HEK293 (cell line): Measurements from ENCODE around the gene C1orf216.

Experiments used
- CTCF ChIA-PET: fragments of 350-600 bp; formaldehyde crosslinking; extraction: SDS; loops from one replicate; lab custom pipeline; 2021; ENCODE audit warnings: antibody characterized with exemption; lab: Yijun Ruan, JAX
- POLR2A ChIA-PET: fragments of 300-600 bp; formaldehyde crosslinking; extraction: SDS; loops from one replicate; lab custom pipeline; 2020; ENCODE audit warnings: antibody characterized with exemption, inconsistent platforms; lab: Yijun Ruan, JAX
- H3K27ac ChIP-seq: fragments of 200-500 bp; sonication (Bioruptor generic); 2 replicates; pipeline ENCODE4 v1.5.1; 2014; ENCODE audit warnings: low read depth, low read length, control low read depth, inconsistent platforms; ENCODE audit errors: extremely low read depth
- H3K36me3 ChIP-seq, 2 experiments: fragments of 200-500 bp in 1 of 2; sonication (Bioruptor generic) in 1 of 2; 1 replicate in 1 of 2; 2 replicates in 1 of 2; pipeline ENCODE4 v1.5.1; 2014 to 2017; ENCODE audit warnings: inconsistent platforms in 2 of 2, low read length in 2 of 2; ENCODE audit not compliant: control insufficient read depth in 2 of 2, insufficient read depth in 1 of 2
- H3K4me1 ChIP-seq: fragments of 200-500 bp; sonication (Bioruptor generic); 2 replicates; pipeline ENCODE4 v1.5.1; 2014; ENCODE audit warnings: mild to moderate bottlenecking, low read length, inconsistent platforms; ENCODE audit not compliant: control insufficient read depth, insufficient read depth
- H3K4me3 ChIP-seq: 2 replicates; pipeline ENCODE4 v1.5.1; 2011; ENCODE audit warnings: low read depth, mild to moderate bottlenecking, control low read depth, low read length, moderate library complexity
- H3K9me3 ChIP-seq: fragments of 200-500 bp; sonication (Bioruptor generic); 2 replicates; pipeline ENCODE4 v1.5.1; 2014; ENCODE audit warnings: low read depth, low read length, inconsistent platforms; ENCODE audit not compliant: control insufficient read depth, insufficient read depth
- BCL11B ChIP-seq: fragments of 450-650 bp; formaldehyde crosslinking; IDR thresholded peaks from 2 replicates; pipeline ENCODE4 v1.5.1; 2016; ENCODE audit warnings: low read depth, missing biosample characterization, missing genetic modification characterization
- GLIS1 ChIP-seq: fragments of 450-650 bp; formaldehyde crosslinking; IDR thresholded peaks from 2 replicates; pipeline ENCODE4 v1.5.1; 2016; ENCODE audit warnings: missing biosample characterization, missing genetic modification characterization
- KLF9 ChIP-seq: fragments of 450-650 bp; formaldehyde crosslinking; IDR thresholded peaks from 2 replicates; pipeline ENCODE4 v1.5.1; 2016; ENCODE audit warnings: missing biosample characterization, missing genetic modification characterization, low read depth
- MYNN ChIP-seq: fragments of 450-650 bp; formaldehyde crosslinking; IDR thresholded peaks from 2 replicates; pipeline ENCODE4 v1.5.1; 2016; ENCODE audit warnings: missing biosample characterization, missing genetic modification characterization, borderline replicate concordance
- OVOL3 ChIP-seq: fragments of 450-650 bp; formaldehyde crosslinking; IDR thresholded peaks from 2 replicates; pipeline ENCODE4 v1.5.1; 2016; ENCODE audit warnings: missing biosample characterization, missing genetic modification characterization
- PRDM1 ChIP-seq: fragments of 450-650 bp; formaldehyde crosslinking; IDR thresholded peaks from 2 replicates; pipeline ENCODE4; 2016; ENCODE audit warnings: missing biosample characterization, missing genetic modification characterization
- SP7 ChIP-seq: fragments of 450-650 bp; formaldehyde crosslinking; IDR thresholded peaks from 2 replicates; pipeline ENCODE4 v1.5.1; 2016; ENCODE audit warnings: missing biosample characterization, missing genetic modification characterization
- TCF7L2 ChIP-seq: IDR thresholded peaks from 2 replicates; pipeline ENCODE4 v1.6.1; 2011; ENCODE audit warnings: low read depth, mild to moderate bottlenecking, inconsistent platforms, low read length, moderate library complexity, borderline replicate concordance
- YY1 ChIP-seq: fragments of 450-650 bp; formaldehyde crosslinking; IDR thresholded peaks from 2 replicates; pipeline ENCODE4 v1.5.1; 2018; ENCODE audit warnings: missing biosample characterization, missing genetic modification characterization
- ZBTB48 ChIP-seq: fragments of 450-650 bp; formaldehyde crosslinking; IDR thresholded peaks from 2 replicates; pipeline ENCODE4 v1.5.1; 2016; ENCODE audit warnings: missing biosample characterization, missing genetic modification characterization
- ZBTB7A ChIP-seq: fragments of 450-650 bp; formaldehyde crosslinking; IDR thresholded peaks from 2 replicates; pipeline ENCODE4 v1.5.1; 2016; ENCODE audit warnings: low read depth, missing biosample characterization, missing genetic modification characterization
- ZFP37 ChIP-seq: fragments of 450-650 bp; formaldehyde crosslinking; IDR thresholded peaks from 2 replicates; pipeline ENCODE4 v1.5.1; 2016; ENCODE audit warnings: missing biosample characterization, missing genetic modification characterization
- ZNF155 ChIP-seq: fragments of 450-650 bp; formaldehyde crosslinking; IDR thresholded peaks from 2 replicates; pipeline ENCODE4 v1.5.1; 2016; ENCODE audit warnings: missing biosample characterization, missing genetic modification characterization
- ZNF24 ChIP-seq: fragments of 450-650 bp; formaldehyde crosslinking; IDR thresholded peaks from 2 replicates; pipeline ENCODE4 v1.5.1; 2016; ENCODE audit warnings: missing biosample characterization, missing genetic modification characterization
- ZNF416 ChIP-seq: fragments of 450-650 bp; formaldehyde crosslinking; IDR thresholded peaks from 2 replicates; pipeline ENCODE4 v1.5.1; 2016; ENCODE audit warnings: missing biosample characterization, missing genetic modification characterization
- ZNF433 ChIP-seq: fragments of 450-650 bp; formaldehyde crosslinking; IDR thresholded peaks from 2 replicates; pipeline ENCODE4 v1.5.1; 2016; ENCODE audit warnings: missing biosample characterization, missing genetic modification characterization, low read depth
- ZNF48 ChIP-seq: fragments of 450-650 bp; formaldehyde crosslinking; IDR thresholded peaks from 2 replicates; pipeline ENCODE4 v1.5.1; 2016; ENCODE audit warnings: missing biosample characterization, missing genetic modification characterization
- ZNF501 ChIP-seq: fragments of 450-650 bp; formaldehyde crosslinking; IDR thresholded peaks from 2 replicates; pipeline ENCODE4 v1.5.1; 2016; ENCODE audit warnings: missing biosample characterization, missing genetic modification characterization
- ZNF548 ChIP-seq: fragments of 450-650 bp; formaldehyde crosslinking; IDR thresholded peaks from 2 replicates; pipeline ENCODE4 v1.5.1; 2016; ENCODE audit warnings: missing biosample characterization, missing genetic modification characterization
- ZNF560 ChIP-seq: fragments of 450-650 bp; formaldehyde crosslinking; IDR thresholded peaks from 2 replicates; pipeline ENCODE4 v1.5.1; 2017; ENCODE audit warnings: missing biosample characterization, missing genetic modification characterization, borderline replicate concordance
- ZNF658 ChIP-seq: fragments of 450-650 bp; formaldehyde crosslinking; IDR thresholded peaks from 2 replicates; pipeline ENCODE4; 2016; ENCODE audit warnings: missing biosample characterization, missing genetic modification characterization
- ZNF707 ChIP-seq: fragments of 450-650 bp; formaldehyde crosslinking; IDR thresholded peaks from 2 replicates; pipeline ENCODE4 v1.5.1; 2016; ENCODE audit warnings: missing biosample characterization, missing genetic modification characterization
- ZNF776 ChIP-seq: fragments of 450-650 bp; formaldehyde crosslinking; IDR thresholded peaks from 2 replicates; pipeline ENCODE4 v1.5.0; 2017; ENCODE audit warnings: missing biosample characterization, missing genetic modification characterization, borderline replicate concordance
- ZNF785 ChIP-seq: fragments of 450-650 bp; formaldehyde crosslinking; IDR thresholded peaks from 2 replicates; pipeline ENCODE4 v1.5.1; 2016; ENCODE audit warnings: missing biosample characterization, missing genetic modification characterization
- ZSCAN16 ChIP-seq: fragments of 450-650 bp; formaldehyde crosslinking; IDR thresholded peaks from 2 replicates; pipeline ENCODE4 v1.5.1; 2016; ENCODE audit warnings: missing biosample characterization, missing genetic modification characterization
- TF ChIP-seq, protein P1 (sequence below): fragments of 450-650 bp; formaldehyde crosslinking; IDR thresholded peaks from 2 replicates; pipeline ENCODE4 v1.5.1; 2016; ENCODE audit warnings: missing biosample characterization, missing genetic modification characterization
- TF ChIP-seq, protein P2 (sequence below): fragments of 450-650 bp; formaldehyde crosslinking; IDR thresholded peaks from 2 replicates; pipeline ENCODE4 v1.5.1; 2016; ENCODE audit warnings: missing biosample characterization, missing genetic modification characterization
- TF ChIP-seq, protein P3 (sequence below): fragments of 450-650 bp; formaldehyde crosslinking; IDR thresholded peaks from 2 replicates; pipeline ENCODE4 v1.5.1; 2016; ENCODE audit warnings: missing biosample characterization, missing genetic modification characterization

The C1orf216 gene

DNA sequence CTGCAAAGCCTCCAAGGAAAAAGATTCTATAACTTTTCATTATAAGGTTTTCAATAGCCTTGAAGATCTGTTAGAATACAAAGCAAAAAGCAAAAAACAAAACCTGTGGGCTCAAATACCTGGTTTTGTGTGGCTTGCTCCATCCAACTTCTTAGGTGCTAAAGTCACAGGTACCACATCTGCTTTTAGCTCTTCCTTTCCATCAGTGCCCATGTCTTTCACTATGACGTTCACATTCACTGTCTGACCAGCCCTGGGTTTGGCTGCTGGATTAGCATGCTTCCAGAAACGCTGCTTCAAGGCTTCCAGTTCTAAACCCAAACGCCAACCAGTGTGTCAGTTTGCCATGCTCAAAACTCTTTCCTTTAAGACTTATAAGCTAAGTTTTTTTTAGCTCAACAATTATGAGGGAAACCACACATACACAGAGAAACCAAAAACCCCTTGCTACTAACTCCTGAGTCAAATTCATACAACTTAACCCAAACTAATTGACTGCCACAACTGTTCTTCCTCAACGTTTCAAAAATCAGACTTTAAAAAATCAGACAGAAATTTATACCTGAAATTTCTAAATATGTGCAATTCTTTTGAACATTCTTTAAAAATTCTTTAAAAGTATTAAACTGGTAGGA lies 35.1 kb upstream of the C1orf216 start:
- POLR2A ChIA-PET: interaction anchor here (0.5 to 1.9 kb wide), 2 partner anchors 16 to 474 kb away, joined by 4 to 11 read pairs; partner anchors contain the start of gene CLSPN
- Histone ChIP-seq H3K36me3 (peaks cover 62 to 94% of the 10 kb centered on the region in 2 experiments), H3K4me1 (no peaks in the 10 kb centered on the region), H3K27ac (no peak overlapping the region), H3K4me3 (no peak overlapping the region), H3K9me3 (no peaks in the 10 kb centered on the region)
- TF ChIP-seq ZNF658 (tag by site-specific recombination): no peak
- 0 out of 2 replicates have a peak, but pooled peaks have one; percentile 15 for TF ChIP-seq PRDM1 (tag by site-specific recombination)
- CTCF ChIA-PET: interaction anchor here (0.7 to 1.2 kb wide), 4 partner anchors 26 to 902 kb away, joined by 3 to 4 read pairs (median 3); no protein-coding TSS in a partner anchor

DNA sequence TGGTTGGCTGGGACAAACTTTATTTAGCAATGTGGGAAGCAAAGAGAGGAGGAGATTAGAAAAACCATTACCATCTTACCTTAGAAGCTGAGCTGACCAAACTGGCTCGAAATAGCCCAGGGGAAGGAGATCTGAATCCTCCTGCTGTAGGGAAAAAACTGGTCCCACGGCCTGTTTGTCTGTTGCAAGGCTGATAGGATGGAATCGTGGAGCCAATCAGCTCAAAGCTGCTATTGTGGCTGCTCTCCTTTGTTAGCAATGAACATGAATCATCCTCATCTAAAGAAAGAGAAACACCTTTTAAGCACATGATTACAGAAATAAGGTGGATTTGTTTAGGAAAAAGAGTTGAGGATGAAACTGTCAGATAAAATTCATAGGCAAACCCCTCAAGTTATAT lies 29.6 kb upstream of the C1orf216 start:
- ChIA-PET CTCF (interaction anchor here (0.6 to 1.3 kb wide), 2 partner anchors 21 to 184 kb away, joined by 3 to 5 read pairs; no protein-coding TSS in a partner anchor), POLR2A (interaction anchor here (0.8 kb wide), 1 partner anchor 22 kb away, joined by 3 read pairs; the partner anchor contains the start of gene CLSPN)
- H3K27ac ChIP-seq: no peak overlapping the region
- no peak for TF ChIP-seq ZFP37 (tag by site-specific recombination)
- TF ChIP-seq ZBTB7A (tag by site-specific recombination): no peak
- TF ChIP-seq ZNF548 (tag by site-specific recombination): no peak
- no peak for TF ChIP-seq ZNF560
- no peak for TF ChIP-seq OVOL3 (tag by site-specific recombination)
- TF ChIP-seq ZNF501 (tag by site-specific recombination): no peak
- no peak for TF ChIP-seq ZBTB48 (tag by site-specific recombination)
- TF ChIP-seq TCF7L2: no peak
- TF ChIP-seq, protein P1, sequence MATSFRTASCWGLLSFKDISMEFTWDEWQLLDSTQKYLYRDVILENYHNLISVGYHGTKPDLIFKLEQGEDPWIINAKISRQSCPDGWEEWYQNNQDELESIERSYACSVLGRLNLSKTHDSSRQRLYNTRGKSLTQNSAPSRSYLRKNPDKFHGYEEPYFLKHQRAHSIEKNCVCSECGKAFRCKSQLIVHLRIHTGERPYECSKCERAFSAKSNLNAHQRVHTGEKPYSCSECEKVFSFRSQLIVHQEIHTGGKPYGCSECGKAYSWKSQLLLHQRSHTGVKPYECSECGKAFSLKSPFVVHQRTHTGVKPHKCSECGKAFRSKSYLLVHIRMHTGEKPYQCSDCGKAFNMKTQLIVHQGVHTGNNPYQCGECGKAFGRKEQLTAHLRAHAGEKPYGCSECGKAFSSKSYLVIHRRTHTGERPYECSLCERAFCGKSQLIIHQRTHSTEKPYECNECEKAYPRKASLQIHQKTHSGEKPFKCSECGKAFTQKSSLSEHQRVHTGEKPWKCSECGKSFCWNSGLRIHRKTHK (tag by site-specific recombination): no peak
- no peak for TF ChIP-seq YY1 (tag by site-specific recombination)
- TF ChIP-seq KLF9 (tag by site-specific recombination): no peak
- H3K9me3 ChIP-seq: no peaks in the 10 kb centered on the region
- H3K4me3 ChIP-seq: no peak overlapping the region
- H3K4me1 ChIP-seq: no peaks in the 10 kb centered on the region
- peaks cover 88 to 97% of the 10 kb centered on the region in 2 experiments for H3K36me3 ChIP-seq

DNA sequence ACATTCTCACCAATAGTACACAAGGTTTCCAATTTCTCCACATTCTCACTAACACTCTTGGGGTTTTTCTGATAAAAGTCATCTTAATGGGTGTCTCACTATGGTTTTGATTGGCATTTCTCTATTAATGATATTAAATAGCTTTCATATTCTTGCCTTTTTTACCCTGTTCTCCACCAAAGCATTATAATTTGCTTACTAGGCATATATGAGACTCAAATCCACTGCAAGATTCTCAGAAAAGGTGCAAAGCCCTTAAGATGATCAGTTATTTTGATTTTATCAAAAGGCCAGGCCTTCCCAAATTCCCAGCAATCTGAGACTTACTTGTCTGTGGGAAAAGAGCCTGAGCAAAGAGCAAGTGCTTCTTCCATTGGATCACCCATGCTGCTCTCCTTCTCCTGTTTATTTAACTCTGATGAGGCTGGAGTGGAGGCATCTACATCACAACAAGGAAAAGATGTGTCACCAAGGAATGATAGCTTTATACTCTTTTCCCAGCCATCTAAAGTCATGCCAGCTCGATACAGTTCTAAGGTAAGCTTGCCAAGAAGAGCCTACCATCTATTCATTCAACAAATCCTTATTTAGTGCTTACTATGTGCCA lies 26.5 kb upstream of the C1orf216 start:
- no peaks in the 10 kb centered on the region for H3K9me3 ChIP-seq
- ChIA-PET CTCF (interaction anchor here (0.8 to 3.0 kb wide), 3 partner anchors 18 to 30 kb away, joined by 3 to 13 read pairs (median 4); no protein-coding TSS in a partner anchor), POLR2A (no interaction called here)
- TF ChIP-seq GLIS1 (tag by site-specific recombination) (no peak), ZNF155 (tag by site-specific recombination) (no peak), ZNF48 (no peak), ZNF24 (tag by site-specific recombination) (no peak), MYNN (tag by site-specific recombination) (no peak), ZNF776 (tag by site-specific recombination) (no peak), SP7 (tag by site-specific recombination) (no peak), ZNF707 (tag by site-specific recombination) (no peak), ZNF433 (tag by site-specific recombination) (no peak), ZNF785 (tag by site-specific recombination) (no peak), ZNF416 (no peak), ZSCAN16 (tag by site-specific recombination) (no peak), BCL11B (no peak)
- TF ChIP-seq, protein P2, sequence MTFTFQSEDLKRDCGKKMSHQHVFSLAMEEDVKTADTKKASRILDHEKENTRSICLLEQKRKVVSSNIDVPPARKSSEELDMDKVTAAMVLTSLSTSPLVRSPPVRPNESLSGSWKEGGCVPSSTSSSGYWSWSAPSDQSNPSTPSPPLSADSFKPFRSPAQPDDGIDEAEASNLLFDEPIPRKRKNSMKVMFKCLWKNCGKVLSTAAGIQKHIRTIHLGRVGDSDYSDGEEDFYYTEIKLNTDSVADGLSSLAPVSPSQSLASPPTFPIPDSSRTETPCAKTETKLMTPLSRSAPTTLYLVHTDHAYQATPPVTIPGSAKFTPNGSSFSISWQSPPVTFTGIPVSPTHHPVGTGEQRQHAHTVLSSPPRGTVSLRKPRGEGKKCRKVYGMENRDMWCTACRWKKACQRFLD: no peak
- TF ChIP-seq, protein P3, sequence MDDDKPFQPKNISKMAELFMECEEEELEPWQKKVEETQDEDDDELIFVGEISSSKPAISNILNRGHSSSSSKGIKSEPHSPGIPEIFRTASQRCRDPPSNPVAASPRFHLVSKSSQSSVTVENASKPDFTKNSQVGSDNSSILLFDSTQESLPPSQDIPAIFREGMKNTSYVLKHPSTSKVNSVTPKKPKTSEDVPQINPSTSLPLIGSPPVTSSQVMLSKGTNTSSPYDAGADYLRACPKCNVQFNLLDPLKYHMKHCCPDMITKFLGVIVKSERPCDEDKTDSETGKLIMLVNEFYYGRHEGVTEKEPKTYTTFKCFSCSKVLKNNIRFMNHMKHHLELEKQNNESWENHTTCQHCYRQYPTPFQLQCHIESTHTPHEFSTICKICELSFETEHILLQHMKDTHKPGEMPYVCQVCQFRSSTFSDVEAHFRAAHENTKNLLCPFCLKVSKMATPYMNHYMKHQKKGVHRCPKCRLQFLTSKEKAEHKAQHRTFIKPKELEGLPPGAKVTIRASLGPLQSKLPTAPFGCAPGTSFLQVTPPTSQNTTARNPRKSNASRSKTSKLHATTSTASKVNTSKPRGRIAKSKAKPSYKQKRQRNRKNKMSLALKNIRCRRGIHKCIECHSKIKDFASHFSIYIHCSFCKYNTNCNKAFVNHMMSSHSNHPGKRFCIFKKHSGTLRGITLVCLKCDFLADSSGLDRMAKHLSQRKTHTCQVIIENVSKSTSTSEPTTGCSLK: no peak
- H3K4me3 ChIP-seq: no peak overlapping the region
- no peaks in the 10 kb centered on the region for H3K4me1 ChIP-seq
- H3K27ac ChIP-seq: no peak overlapping the region
- peaks cover 84 to 95% of the 10 kb centered on the region in 2 experiments for H3K36me3 ChIP-seq
